GM12872 (cell line): ENCODE data around the gene RAB23.

Experiments
- CTCF ChIP-seq: IDR thresholded peaks from 3 replicates; pipeline ENCODE4 v1.5.1; 2011; ENCODE audit warnings: low read depth, mild to moderate bottlenecking, low read length, moderate library complexity; ENCODE audit not compliant: insufficient read depth

The RAB23 gene

GRCh38 chr6:57159127-57159526 is 63.0 kb downstream of the RAB23 start:
- no peak for TF ChIP-seq CTCF

- no peak for TF ChIP-seq CTCF
Measured at GRCh38 chr6:57158658-57159057, 63.4 kb downstream of the RAB23 start.

GRCh38 chr6:57147955-57148858 is 73.9 kb downstream of the RAB23 start:
- no peak for TF ChIP-seq CTCF

GRCh38 chr6:57147401-57147800 is 74.7 kb downstream of the RAB23 start:
- TF ChIP-seq CTCF: no peak

GRCh38 chr6:57143690-57144089 is 78.4 kb downstream of the RAB23 start:
- TF ChIP-seq CTCF: no peak

GRCh38 chr6:57142178-57142525 is 80.0 kb downstream of the RAB23 start:
- no peak for TF ChIP-seq CTCF

GRCh38 chr6:57141451-57142177 is 80.5 kb downstream of the RAB23 start:
- TF ChIP-seq CTCF: no peak
